Activated naive CD4-positive, alpha-beta T cell treated with anti-CD3 and anti-CD28 coated beads, Interleukin-2, amount 50 U/mL, for 24 hours (primary cell): ENCODE measurements around the gene GFI1B.
A peak's percentile ranks its signal among the peaks of the same experiment; 100 is the strongest.
"Not testable (repeated sequence)": the region's sequence is repeated elsewhere in the genome, so short reads cannot be mapped to it uniquely, and the experiment has no call there.

Source experiments
- H3K27ac Mint-ChIP-seq: one replicate; pipeline ENCODE4 v1.8.0; 2021; ENCODE audit warnings: mild to moderate bottlenecking, mixed read lengths
- H3K27me3 Mint-ChIP-seq: one replicate; pipeline ENCODE4 v1.8.0; 2021; ENCODE audit warnings: mixed read lengths
- H3K36me3 Mint-ChIP-seq: one replicate; pipeline ENCODE4 v1.8.0; 2021; ENCODE audit warnings: mixed read lengths
- H3K4me1 Mint-ChIP-seq: one replicate; pipeline ENCODE4 v1.8.0; 2021; ENCODE audit warnings: mixed read lengths
- H3K4me3 Mint-ChIP-seq: one replicate; pipeline ENCODE4 v1.8.0; 2021; ENCODE audit warnings: mild to moderate bottlenecking, mixed read lengths
- H3K9me3 Mint-ChIP-seq: one replicate; pipeline ENCODE4 v1.8.0; 2021; ENCODE audit warnings: mixed read lengths

GFI1B gene

GRCh38 chr9:132994410-132995120 lies 16.1 kb downstream of the GFI1B start:
- H3K36me3 Mint-ChIP-seq: no peaks in the 10 kb centered on the region
- no peak overlapping the region for H3K27ac Mint-ChIP-seq
- H3K4me3 Mint-ChIP-seq: no peak overlapping the region
- H3K27me3 Mint-ChIP-seq: peaks cover 3% of the 10 kb centered on the region
- H3K4me1 Mint-ChIP-seq: peaks cover 4% of the 10 kb centered on the region
- no peaks in the 10 kb centered on the region for H3K9me3 Mint-ChIP-seq

DNA sequence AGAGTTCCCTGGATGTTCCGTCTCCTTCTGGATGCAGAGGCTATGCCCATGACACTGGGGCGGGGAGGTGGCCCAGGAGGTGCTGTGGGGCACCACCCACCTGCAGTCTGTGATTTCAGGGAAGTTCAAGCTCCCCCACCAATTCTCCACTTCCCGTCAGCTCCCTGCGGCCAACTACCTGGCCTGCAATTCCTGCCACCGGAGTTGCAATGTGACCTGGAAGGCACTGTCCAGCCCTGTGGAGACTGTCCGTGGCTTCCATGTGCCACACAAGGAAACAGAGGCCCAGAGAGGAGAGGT lies 16.6 kb downstream of the GFI1B start:
- H3K4me3 Mint-ChIP-seq: no peak overlapping the region
- H3K4me1 Mint-ChIP-seq: peaks cover 4% of the 10 kb centered on the region
- H3K9me3 Mint-ChIP-seq: no peaks in the 10 kb centered on the region
- no peak overlapping the region for H3K27ac Mint-ChIP-seq
- H3K36me3 Mint-ChIP-seq: no peaks in the 10 kb centered on the region
- H3K27me3 Mint-ChIP-seq: peaks cover 5% of the 10 kb centered on the region

- H3K36me3 Mint-ChIP-seq: no peaks in the 10 kb centered on the region
- H3K4me1 Mint-ChIP-seq: peaks cover 4% of the 10 kb centered on the region
- H3K4me3 Mint-ChIP-seq: no peak overlapping the region
- H3K9me3 Mint-ChIP-seq: no peaks in the 10 kb centered on the region
- H3K27me3 Mint-ChIP-seq: peaks cover 8% of the 10 kb centered on the region
- H3K27ac Mint-ChIP-seq: no peak overlapping the region
Observed at GRCh38 chr9:132995879-132996278, 17.4 kb downstream of the GFI1B start.

- no peaks in the 10 kb centered on the region for H3K36me3 Mint-ChIP-seq
- no peak overlapping the region for H3K4me3 Mint-ChIP-seq
- no peak overlapping the region for H3K27ac Mint-ChIP-seq
- peaks cover 4% of the 10 kb centered on the region for H3K4me1 Mint-ChIP-seq
- H3K27me3 Mint-ChIP-seq: peaks cover 8% of the 10 kb centered on the region
- H3K9me3 Mint-ChIP-seq: no peaks in the 10 kb centered on the region
Observed at GRCh38 chr9:132996526-132996925, 18.0 kb downstream of the GFI1B start.

- H3K4me3 Mint-ChIP-seq: no peak overlapping the region
- no peaks in the 10 kb centered on the region for H3K9me3 Mint-ChIP-seq
- H3K27ac Mint-ChIP-seq: no peak overlapping the region
- H3K36me3 Mint-ChIP-seq: no peaks in the 10 kb centered on the region
- H3K27me3 Mint-ChIP-seq: peaks cover 11% of the 10 kb centered on the region
- peaks cover 4% of the 10 kb centered on the region for H3K4me1 Mint-ChIP-seq
Observed at GRCh38 chr9:132997591-132997990, 19.1 kb downstream of the GFI1B start.

DNA sequence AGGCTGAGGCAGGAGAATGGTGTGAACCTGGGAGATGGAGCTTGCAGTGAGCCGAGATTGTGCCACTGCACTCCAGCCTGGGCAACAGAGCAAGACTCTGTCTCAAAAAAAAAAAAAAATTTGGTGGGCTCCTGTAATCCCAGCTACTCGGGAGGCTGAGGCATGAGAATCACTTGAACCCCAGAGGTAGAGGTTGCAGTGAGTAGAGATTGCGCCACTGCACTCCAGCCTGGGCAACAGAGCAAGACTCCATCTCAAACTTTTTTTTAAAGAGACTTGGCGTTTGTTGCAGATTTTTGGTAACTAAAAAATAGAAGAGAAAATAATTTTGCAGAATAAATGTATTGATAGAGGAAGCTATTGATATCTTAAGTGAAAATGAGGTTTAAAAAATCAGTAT lies 19.7 kb downstream of the GFI1B start:
- not testable (repeated sequence) for H3K4me3 Mint-ChIP-seq, H3K9me3 Mint-ChIP-seq, H3K36me3 Mint-ChIP-seq, H3K27ac Mint-ChIP-seq, H3K4me1 Mint-ChIP-seq
- H3K27me3 Mint-ChIP-seq: peaks cover 11% of the 10 kb centered on the region

GRCh38 chr9:132998831-132999635 lies 20.5 kb downstream of the GFI1B start:
- peak overlapping the region; percentile 65 for H3K27ac Mint-ChIP-seq
- no peaks in the 10 kb centered on the region for H3K36me3 Mint-ChIP-seq
- H3K4me1 Mint-ChIP-seq: peaks cover 4% of the 10 kb centered on the region
- H3K9me3 Mint-ChIP-seq: no peaks in the 10 kb centered on the region
- H3K4me3 Mint-ChIP-seq: no peak overlapping the region
- peaks cover 13% of the 10 kb centered on the region for H3K27me3 Mint-ChIP-seq

DNA sequence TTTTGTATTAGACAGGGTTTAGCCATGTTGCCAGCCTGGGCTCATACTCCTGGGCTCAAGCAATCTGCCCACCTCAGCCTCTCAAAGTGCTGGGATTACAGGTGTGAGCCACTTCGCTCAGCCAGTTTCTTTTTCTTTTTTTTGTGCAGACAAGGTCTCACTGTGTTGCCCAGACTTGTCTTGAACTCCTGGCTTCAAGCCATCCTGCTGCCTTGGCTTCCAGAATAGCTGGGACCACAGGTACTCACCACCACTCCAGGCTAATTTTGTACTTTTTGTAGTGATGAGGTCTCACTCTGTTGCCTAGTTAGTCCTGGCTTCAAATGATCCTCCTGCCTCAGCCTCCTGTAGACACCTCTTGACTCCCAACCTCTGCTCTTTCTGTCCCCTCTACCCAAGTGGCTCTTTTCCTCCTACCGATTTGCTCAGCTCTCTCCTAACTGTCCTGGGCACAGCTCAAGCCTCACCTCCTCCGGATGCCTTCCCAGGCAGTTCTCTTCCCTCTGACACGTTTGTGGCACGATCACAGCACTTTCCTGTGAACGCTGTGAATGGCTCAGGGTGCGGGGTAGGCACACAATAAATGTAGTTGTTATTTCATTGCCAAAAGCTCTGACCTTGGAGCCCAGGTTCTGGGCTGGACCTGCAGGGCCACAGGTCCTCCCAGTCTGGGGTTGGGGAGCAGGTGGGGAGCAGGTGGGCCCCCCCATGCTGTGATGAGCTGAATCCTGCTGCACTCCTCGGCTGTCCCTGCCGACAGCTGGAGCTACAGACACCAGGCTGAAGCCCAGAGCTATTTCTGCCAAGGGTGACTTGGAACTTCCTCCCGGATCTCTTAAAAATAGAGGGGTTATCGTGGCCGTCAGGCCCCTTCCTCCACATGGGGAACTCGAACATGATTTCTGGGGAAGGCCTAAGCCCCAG lies 23.9 kb downstream of the GFI1B start:
- Mint-ChIP-seq H3K4me1 (no peaks in the 10 kb centered on the region), H3K36me3 (no peaks in the 10 kb centered on the region), H3K27me3 (peaks cover 20% of the 10 kb centered on the region), H3K4me3 (no peak overlapping the region), H3K27ac (no peak overlapping the region), H3K9me3 (no peaks in the 10 kb centered on the region)

DNA sequence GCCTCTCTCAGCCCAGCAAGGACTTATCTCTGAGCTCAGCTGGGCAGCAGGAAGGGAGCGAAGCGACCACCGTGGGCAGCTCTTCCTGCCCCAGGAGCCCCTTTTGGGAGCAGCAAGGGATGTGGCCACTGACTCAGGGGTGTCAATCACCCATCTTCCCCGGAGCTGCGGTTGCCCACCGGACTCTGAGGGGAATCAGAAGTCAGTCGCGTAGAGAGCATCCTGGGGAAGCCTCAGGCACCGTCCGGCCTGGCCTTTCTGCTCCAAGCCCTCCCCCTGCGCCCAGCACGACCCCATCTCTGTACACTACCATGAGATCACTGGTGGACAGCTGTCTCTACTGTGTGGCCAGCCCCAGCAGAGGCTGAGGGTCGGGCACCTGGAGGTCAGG lies 24.6 kb downstream of the GFI1B start:
- Mint-ChIP-seq H3K27me3 (peaks cover 20% of the 10 kb centered on the region), H3K9me3 (no peaks in the 10 kb centered on the region), H3K4me1 (no peaks in the 10 kb centered on the region), H3K36me3 (no peaks in the 10 kb centered on the region), H3K27ac (no peak overlapping the region), H3K4me3 (no peak overlapping the region)

GRCh38 chr9:133003671-133004090 lies 25.2 kb downstream of the GFI1B start:
- Mint-ChIP-seq H3K36me3 (no peaks in the 10 kb centered on the region), H3K4me1 (no peaks in the 10 kb centered on the region), H3K27ac (no peak overlapping the region), H3K4me3 (no peak overlapping the region), H3K27me3 (peaks cover 20% of the 10 kb centered on the region), H3K9me3 (no peaks in the 10 kb centered on the region)

DNA sequence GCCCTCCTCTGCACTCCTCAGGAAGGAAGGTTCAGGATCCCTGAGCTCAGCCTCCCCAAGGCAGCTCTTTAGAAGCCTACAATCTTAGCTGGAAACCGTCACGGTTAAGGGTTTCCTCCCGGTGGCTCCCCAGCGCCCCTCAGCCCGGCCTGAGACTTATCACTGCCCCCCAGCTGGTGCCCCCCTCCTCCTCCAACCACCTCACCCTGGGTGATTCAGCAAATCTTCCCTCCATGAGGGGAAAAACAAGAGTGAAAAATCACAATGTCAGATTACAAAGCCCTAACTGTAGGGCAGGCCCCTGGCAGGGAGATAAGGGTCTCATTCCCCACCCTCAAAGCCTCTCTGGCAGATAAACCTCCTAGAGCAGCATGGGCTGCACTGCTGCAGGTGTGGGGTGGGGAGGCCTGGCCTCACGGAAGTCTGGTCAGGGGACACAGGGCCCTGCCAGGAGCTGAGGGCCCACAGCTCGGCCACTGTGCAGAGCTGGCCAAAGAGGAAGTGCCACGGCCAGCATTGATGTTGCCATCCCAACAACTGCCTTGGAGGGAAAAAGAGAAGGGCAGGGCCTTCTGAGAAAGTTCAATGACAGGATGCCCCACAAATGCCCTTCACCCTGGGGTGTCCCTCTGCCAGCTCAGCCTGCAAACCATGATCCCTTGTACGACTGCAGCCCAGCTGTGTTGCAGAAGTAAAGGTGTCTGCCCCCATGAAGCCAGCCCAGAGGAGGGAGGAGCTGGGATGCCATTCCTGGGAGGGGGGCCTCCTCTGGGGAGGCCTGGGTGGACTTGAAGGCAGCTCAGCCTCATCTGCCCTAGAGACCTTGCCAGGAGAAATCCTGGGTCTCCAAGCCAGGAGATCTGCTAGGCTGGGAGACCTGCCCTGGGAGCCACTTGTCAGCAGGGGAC lies 25.9 kb downstream of the GFI1B start:
- Mint-ChIP-seq H3K27ac (no peak overlapping the region), H3K27me3 (peaks cover 20% of the 10 kb centered on the region), H3K9me3 (no peaks in the 10 kb centered on the region), H3K4me1 (no peaks in the 10 kb centered on the region), H3K4me3 (no peak overlapping the region), H3K36me3 (no peaks in the 10 kb centered on the region)

DNA sequence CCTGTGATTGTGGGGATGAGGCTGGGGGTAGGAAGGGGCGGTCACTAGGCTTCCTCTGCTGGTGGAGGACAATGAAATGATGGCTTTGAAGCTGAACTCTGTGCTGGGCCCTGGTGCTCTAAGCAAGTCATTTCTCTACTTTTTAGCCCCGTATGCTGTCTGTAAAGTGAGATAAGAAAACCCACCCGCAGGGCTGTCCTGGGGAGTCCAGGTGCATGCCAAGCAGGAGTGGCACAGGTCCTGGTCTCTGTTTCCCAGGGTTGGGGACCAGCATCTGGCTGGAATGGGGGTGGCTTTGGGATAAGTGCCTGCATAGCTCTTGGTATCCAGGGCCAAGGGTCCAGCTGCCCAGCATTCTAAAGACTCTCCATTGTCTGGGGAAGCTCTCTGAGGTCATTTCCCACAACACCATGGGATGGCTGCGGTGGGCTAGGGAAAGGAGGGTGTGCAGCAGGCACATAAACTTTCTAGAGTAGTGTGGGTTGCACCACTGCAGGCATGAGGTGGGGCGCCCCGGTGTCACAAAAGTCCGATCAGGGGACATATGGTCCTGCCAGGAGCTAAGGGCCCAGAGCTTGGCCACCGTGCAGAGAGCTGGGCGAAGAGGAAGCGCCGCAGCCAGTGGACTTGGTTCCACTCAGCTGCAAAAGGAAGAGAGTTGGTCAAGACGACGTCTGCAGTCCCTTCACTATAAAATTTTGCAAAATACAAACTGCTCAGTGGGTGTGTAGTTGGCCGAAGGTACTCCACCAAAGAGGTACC lies 26.7 kb downstream of the GFI1B start:
- peaks cover 20% of the 10 kb centered on the region for H3K27me3 Mint-ChIP-seq

GRCh38 chr9:133005957-133006356 lies 27.5 kb downstream of the GFI1B start:
- H3K4me1 Mint-ChIP-seq: no peaks in the 10 kb centered on the region
- no peaks in the 10 kb centered on the region for H3K36me3 Mint-ChIP-seq
- no peak overlapping the region for H3K27ac Mint-ChIP-seq
- H3K27me3 Mint-ChIP-seq: peaks cover 17% of the 10 kb centered on the region
- no peak overlapping the region for H3K4me3 Mint-ChIP-seq
- no peaks in the 10 kb centered on the region for H3K9me3 Mint-ChIP-seq

More for the DNA sequence above, 26.7 kb downstream of the GFI1B start:
- H3K4me3 Mint-ChIP-seq: no peak overlapping the region
- no peaks in the 10 kb centered on the region for H3K36me3 Mint-ChIP-seq
- H3K4me1 Mint-ChIP-seq: no peaks in the 10 kb centered on the region
- no peaks in the 10 kb centered on the region for H3K9me3 Mint-ChIP-seq
- no peak overlapping the region for H3K27ac Mint-ChIP-seq

DNA sequence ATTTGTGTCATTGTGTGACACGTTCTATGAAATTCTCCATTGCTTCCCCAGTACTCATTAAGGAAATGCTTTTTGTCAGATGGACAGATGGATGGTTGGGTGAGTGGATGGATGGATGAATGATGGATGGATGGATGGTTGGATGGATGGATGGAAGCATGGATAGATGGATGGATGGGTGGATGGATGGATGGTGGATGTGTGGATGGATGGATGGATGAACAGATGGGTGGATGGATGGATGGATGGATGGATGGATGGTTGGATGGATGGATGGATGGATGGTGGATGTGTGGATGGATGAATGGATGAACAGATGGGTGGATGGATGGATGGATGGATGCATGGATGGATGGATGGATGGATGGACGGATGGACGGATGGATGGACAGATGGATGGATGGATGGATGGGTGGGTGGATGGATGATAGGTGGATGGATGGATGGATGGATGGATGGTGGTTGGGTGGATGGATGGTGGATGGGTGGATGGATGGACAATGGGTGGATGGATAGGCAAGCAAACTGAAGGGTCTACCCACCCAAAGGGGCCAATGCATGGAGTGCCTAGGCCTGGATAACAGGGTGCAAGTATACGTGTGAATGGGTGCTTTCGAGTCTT lies 28.3 kb downstream of the GFI1B start:
- H3K36me3 Mint-ChIP-seq: no peaks in the 10 kb centered on the region
- H3K27ac Mint-ChIP-seq: no peak overlapping the region
- H3K4me1 Mint-ChIP-seq: no peaks in the 10 kb centered on the region
- H3K9me3 Mint-ChIP-seq: no peaks in the 10 kb centered on the region
- peaks cover 17% of the 10 kb centered on the region for H3K27me3 Mint-ChIP-seq
- no peak overlapping the region for H3K4me3 Mint-ChIP-seq
